ENCODE data around the gene ECD.

- TF ChIP-seq CTCF (conservative IDR thresholded peaks at IDR 0.05) = no peak
- no peak for TF ChIP-seq ZFX (IDR thresholded peaks at IDR 0.05)
These were observed 836 bp downstream of the ECD start for GRCh38 chr10:73166972-73167371.

Data from C4-2B (cell line).